GM21619 (cell line): ENCODE results near the gene SH3PXD2B.
"Not testable (repeated sequence)": the region's sequence is repeated elsewhere in the genome, so short reads cannot be mapped to it uniquely, and the experiment has no call there.

Experiments
- ATAC-seq: cut with Tn5 transposase; IDR thresholded peaks from one replicate; pipeline ENCODE4 v1.9.1; 2021; ENCODE audit not compliant: unreplicated experiment

Gene SH3PXD2B

GRCh38 chr5:172486451-172486850, 32.1 kb upstream of the SH3PXD2B start:
- ATAC-seq, result no peak

- ATAC-seq, result no peak
These were observed 31.3 kb upstream of the SH3PXD2B start for GRCh38 chr5:172485511-172486202.

- ATAC-seq, result no peak
These were observed 30.3 kb upstream of the SH3PXD2B start for GRCh38 chr5:172484664-172485063.

GRCh38 chr5:172482156-172483020, 28.1 kb upstream of the SH3PXD2B start:
- ATAC-seq, result no peak

GRCh38 chr5:172481011-172481800, 26.9 kb upstream of the SH3PXD2B start:
- no peak for ATAC-seq

- ATAC-seq, result no peak
These were observed 25.4 kb upstream of the SH3PXD2B start for GRCh38 chr5:172479784-172480115.

GRCh38 chr5:172479034-172479783, 24.9 kb upstream of the SH3PXD2B start:
- peak; percentile 73 for ATAC-seq

- ATAC-seq, result not testable (repeated sequence)
These were observed 24.3 kb upstream of the SH3PXD2B start for GRCh38 chr5:172478695-172479033.

GRCh38 chr5:172478256-172478655, 23.9 kb upstream of the SH3PXD2B start:
- no peak for ATAC-seq

- no peak for ATAC-seq
These were observed 23.1 kb upstream of the SH3PXD2B start for GRCh38 chr5:172477466-172477865.

GRCh38 chr5:172474293-172474692, 20.0 kb upstream of the SH3PXD2B start:
- no peak for ATAC-seq

GRCh38 chr5:172473427-172473826, 19.1 kb upstream of the SH3PXD2B start:
- no peak for ATAC-seq

- no peak for ATAC-seq
These were observed 15.4 kb upstream of the SH3PXD2B start for GRCh38 chr5:172469697-172470096.

- ATAC-seq, result no peak
These were observed 11.7 kb upstream of the SH3PXD2B start for GRCh38 chr5:172466062-172466461.

- no peak for ATAC-seq
These were observed 8.7 kb upstream of the SH3PXD2B start for GRCh38 chr5:172463031-172463430.

GRCh38 chr5:172459783-172460165, 5.4 kb upstream of the SH3PXD2B start:
- ATAC-seq, result no peak

GRCh38 chr5:172458976-172459782, 4.9 kb upstream of the SH3PXD2B start:
- no peak for ATAC-seq

GRCh38 chr5:172456076-172456722, 1.9 kb upstream of the SH3PXD2B start:
- no peak for ATAC-seq

- no peak for ATAC-seq
These were observed 1.3 kb upstream of the SH3PXD2B start for GRCh38 chr5:172455511-172456061.

- no peak for ATAC-seq
These were observed 709 bp upstream of the SH3PXD2B start for GRCh38 chr5:172455087-172455381.
